Ishikawa (cell line): ENCODE measurements around the gene BMI1.

Source experiments
- CEBPB ChIP-seq: IDR thresholded peaks from 2 replicates; pipeline ENCODE4 v1.6.1; 2012
- EP300 ChIP-seq: IDR thresholded peaks from 2 replicates; pipeline ENCODE4 v1.6.1; 2012; ENCODE audit warnings: borderline replicate concordance
- FOXM1 ChIP-seq: IDR thresholded peaks from 2 replicates; pipeline ENCODE4 v1.6.1; 2012; ENCODE audit warnings: low read depth, borderline replicate concordance
- NFIC ChIP-seq: IDR thresholded peaks from 2 replicates; pipeline ENCODE4 v1.6.1; 2012
- RAD21 ChIP-seq: IDR thresholded peaks from 2 replicates; pipeline ENCODE4 v1.6.1; 2012; ENCODE audit warnings: low read depth
- YY1 ChIP-seq: IDR thresholded peaks from 2 replicates; pipeline ENCODE4 v1.6.1; 2012; ENCODE audit warnings: low read depth

DNA sequence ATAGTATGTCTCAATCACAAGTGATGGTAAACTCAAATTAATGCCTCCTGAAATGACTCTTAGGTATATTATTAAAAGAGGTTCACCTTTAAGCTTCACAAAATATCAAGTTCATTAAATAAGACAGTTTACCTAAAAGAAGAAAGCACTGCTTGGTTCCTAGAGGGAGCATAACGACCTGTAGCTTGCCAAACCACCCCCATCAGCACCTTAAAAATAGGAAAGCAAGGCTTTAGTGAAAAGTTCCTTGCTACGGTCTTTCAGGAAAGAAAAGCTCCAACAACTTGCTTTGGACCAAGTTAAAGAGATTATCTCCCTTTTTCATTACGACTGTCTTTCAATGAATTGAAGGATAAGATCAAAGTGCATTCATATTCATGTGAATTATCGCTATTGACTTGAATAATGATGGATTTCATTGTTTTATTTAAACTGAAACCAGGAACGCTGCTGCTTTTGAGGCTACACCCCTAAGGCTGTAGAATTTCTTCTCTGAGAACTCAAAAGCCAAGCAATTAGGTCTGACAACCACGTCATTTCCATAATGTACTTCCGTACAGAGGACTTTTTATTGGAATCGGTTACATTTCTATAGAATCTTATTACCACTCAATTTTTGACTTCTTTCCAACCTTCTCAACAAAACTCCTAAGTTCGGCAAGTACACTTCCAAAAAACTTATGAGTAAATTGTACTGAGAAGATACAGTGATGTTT, 17.4 kb downstream of the BMI1 start:
- TF ChIP-seq FOXM1 (no peak), YY1 (no peak), NFIC (no peak), EP300 (no peak), CEBPB (no peak), RAD21 (no peak)
